Transverse colon (tissue), 4 donors: ENCODE results near the gene PIK3CG.

Experiments
- CTCF ChIP-seq, 5 experiments: fragments of 200-600 bp in 3 of 5; fragments of 450-650 bp in 2 of 5; sonication (generic) in 3 of 5; IDR thresholded peaks; 1 replicate in 2 of 5; 2 replicates in 3 of 5; pipeline ENCODE4 v1.5.1; 2016 to 2017; ENCODE audit warnings: antibody characterized with exemption in 5 of 5, inconsistent platforms in 3 of 5, mild to moderate bottlenecking in 2 of 5, moderate library complexity in 1 of 5
- EP300 ChIP-seq: sonication (generic); formaldehyde crosslinking; IDR thresholded peaks from one replicate; pipeline ENCODE4 v1.6.1; 2017; ENCODE audit warnings: antibody characterized with exemption, low read depth
- POLR2A ChIP-seq: fragments of 450-650 bp; IDR thresholded peaks from one replicate; pipeline ENCODE4 v1.6.1; 2016; ENCODE audit warnings: antibody characterized with exemption, mild to moderate bottlenecking, moderate library complexity
- POLR2AphosphoS5 ChIP-seq, 3 donors: sonication (generic); formaldehyde crosslinking; IDR thresholded peaks; one replicate each; pipeline ENCODE4 v1.6.1; 2016; ENCODE audit warnings: antibody characterized with exemption in 3 of 3

GRCh38 chr7:106901828-106902441 is 36.9 kb downstream of the PIK3CG start:
- TF ChIP-seq POLR2A (no peak), CTCF (IDR thresholded peaks at IDR 0.05) (no peak), EP300 (no peak), POLR2AphosphoS5 (IDR thresholded peaks at IDR 0.05) (no peak)
